NCI-H2029 (cell line): Measurements from ENCODE around the gene TACC2.

ENCODE experiments used
- DNase-seq: peaks from one replicate; lab custom pipeline; 2025; lab: John Stamatoyannopoulos, UW

Gene TACC2

GRCh38 chr10:122220736-122221135, 231.8 kb downstream of the TACC2 start:
- no peak for DNase-seq

GRCh38 chr10:122221958-122222357, 233.0 kb downstream of the TACC2 start:
- DNase-seq = no peak

GRCh38 chr10:122222638-122223037, 233.7 kb downstream of the TACC2 start:
- no peak for DNase-seq

GRCh38 chr10:122224159-122224558, 235.2 kb downstream of the TACC2 start:
- no peak for DNase-seq

- no peak for DNase-seq
Observed at GRCh38 chr10:122225330-122225729, 236.4 kb downstream of the TACC2 start.

GRCh38 chr10:122227754-122228153, 238.8 kb downstream of the TACC2 start:
- no peak for DNase-seq

- DNase-seq = no peak
Observed at GRCh38 chr10:122229666-122230065, 240.7 kb downstream of the TACC2 start.

- DNase-seq = no peak
Observed at GRCh38 chr10:122230222-122230621, 241.3 kb downstream of the TACC2 start.

- no peak for DNase-seq
Observed at GRCh38 chr10:122232769-122233168, 243.8 kb downstream of the TACC2 start.

GRCh38 chr10:122233857-122234348, 244.9 kb downstream of the TACC2 start:
- no peak for DNase-seq

GRCh38 chr10:122234416-122234815, 245.5 kb downstream of the TACC2 start:
- DNase-seq = peak; percentile 25

GRCh38 chr10:122236690-122237306, 247.8 kb downstream of the TACC2 start:
- no peak for DNase-seq

GRCh38 chr10:122237331-122237990, 248.5 kb downstream of the TACC2 start:
- DNase-seq = no peak

GRCh38 chr10:122239578-122240257, 250.8 kb downstream of the TACC2 start:
- DNase-seq = no peak

GRCh38 chr10:122240401-122240800, 251.4 kb downstream of the TACC2 start:
- no peak for DNase-seq

- no peak for DNase-seq
Observed at GRCh38 chr10:122241836-122242235, 252.9 kb downstream of the TACC2 start.

GRCh38 chr10:122243550-122243949, 254.6 kb downstream of the TACC2 start:
- DNase-seq = no peak

GRCh38 chr10:122244001-122244975, 255.3 kb downstream of the TACC2 start:
- no peak for DNase-seq

- DNase-seq = peak; percentile 29
Observed at GRCh38 chr10:122245136-122245535, 256.2 kb downstream of the TACC2 start.

GRCh38 chr10:122245897-122246296, 256.9 kb downstream of the TACC2 start:
- DNase-seq = no peak

GRCh38 chr10:122246830-122247520, 258.0 kb downstream of the TACC2 start:
- DNase-seq = no peak
